ENCODE measurements around the gene CUTC. TPM values are rescaled to one million over a fixed set of nuclear protein-coding genes. Genes with fewer than 3 reads are reported as not detected.

Gene CUTC
- 11.9 and 15.0 TPM in 2 replicates for total RNA-seq (2022)
- Bru-seq, nascent RNA: percentile 84 among the genes with signal in this experiment
- BruChase-seq, experiment 1, labeled RNA remaining after a 6-hour chase: percentile 69 among the genes with signal in this experiment
- BruChase-seq, experiment 2, labeled RNA remaining after a 2-hour chase: percentile 77 among the genes with signal in this experiment
- long read RNA-seq, transcript CUTC-203 (8 exons, 831 nt): minor isoform, 11 of 44 reads
- long read RNA-seq, transcript CUTC-202 (9 exons, 1,346 nt): major isoform, 12 of 44 reads
- long read RNA-seq, partial matches to known transcripts: 2 of 44 reads
- long read RNA-seq, other reads (novel, unspliced or antisense): 19 of 44 reads

GRCh38 chr10:99732033-99732842 is at the start of gene CUTC, which contains the start of gene COX15:
Gene CUTC (plus strand): TSS chr10:99732234. CDS start chr10:99732349, 115 bp downstream.
Gene COX15 (minus strand): TSS chr10:99732127. CDS start chr10:99732049, 78 bp downstream.
- Mint-ChIP-seq H3K4me3 (ENCODE audit: unreplicated experiment) (peak within 1 kb of the TSS; percentile 88), H3K36me3 (ENCODE audit: insufficient read depth, unreplicated experiment) (peaks cover 31% of the 10 kb centered on the region), H3K27ac (ENCODE audit: low read depth, unreplicated experiment) (peak within 1 kb of the TSS; percentile 93), H3K4me1 (ENCODE audit: insufficient read depth, unreplicated experiment) (peaks cover 29% of the 10 kb centered on the region), H3K27me3 (ENCODE audit: insufficient read depth, unreplicated experiment) (no peaks in the 10 kb centered on the region), H3K9me3 (ENCODE audit: unreplicated experiment) (no peaks in the 10 kb centered on the region)
- intact Hi-C loops (cut with micrococcal nuclease): loop anchor here (1.0 to 5.0 kb wide), 4 partner anchors 47 to 115 kb away; partner anchors contain the start of gene ENTPD7
- CTCF ChIA-PET: interaction anchor here (0.6 to 2.3 kb wide), 14 partner anchors 15 to 1258 kb away, joined by 3 to 11 read pairs (median 3); partner anchors contain the start of gene ABCC2
- POLR2A ChIA-PET: interaction anchor here (0.5 to 4.8 kb wide), 39 partner anchors 9 to 1590 kb away, joined by 3 to 129 read pairs (median 4); partner anchors contain the start of genes ABCC2, CWF19L1, DNMBP and ENTPD7
- peak; percentile 95 for DNase-seq (ENCODE audit: unreplicated experiment)
- TSS peak; percentile 69 for BruUV-seq (replicated peaks)
- TF ChIP-seq CTCF (IDR thresholded peaks at IDR 0.05; ENCODE audit: unreplicated experiment): no peak

- peak; percentile 67 for DNase-seq (ENCODE audit: unreplicated experiment)
- ChIA-PET CTCF (interaction anchor here (0.6 to 2.4 kb wide), 8 partner anchors 14 to 65 kb away, joined by 3 to 13 read pairs (median 3); no protein-coding TSS in a partner anchor), POLR2A (interaction anchor here (0.6 to 5.5 kb wide), 8 partner anchors 22 to 325 kb away, joined by 3 to 69 read pairs (median 6); partner anchors contain the start of genes ENTPD7 and SLC25A28)
- peak; percentile 16 for TF ChIP-seq CTCF (IDR thresholded peaks at IDR 0.05; ENCODE audit: unreplicated experiment)
- Mint-ChIP-seq H3K4me3 (ENCODE audit: unreplicated experiment) (no peak overlapping the region), H3K27ac (ENCODE audit: low read depth, unreplicated experiment) (peak overlapping the region; percentile 44), H3K36me3 (ENCODE audit: insufficient read depth, unreplicated experiment) (peaks cover 57% of the 10 kb centered on the region), H3K27me3 (ENCODE audit: insufficient read depth, unreplicated experiment) (no peaks in the 10 kb centered on the region), H3K9me3 (ENCODE audit: unreplicated experiment) (no peaks in the 10 kb centered on the region), H3K4me1 (ENCODE audit: insufficient read depth, unreplicated experiment) (peaks cover 21% of the 10 kb centered on the region)
- intact Hi-C loops (cut with micrococcal nuclease): loop anchor here (2.0 kb wide), 1 partner anchor 52 kb away; no protein-coding TSS in a partner anchor
- BruUV-seq (replicated peaks): no TSS peak
These were observed 49.3 kb upstream of the CUTC start for GRCh38 chr10:99682752-99683151.

- Mint-ChIP-seq H3K27ac (ENCODE audit: low read depth, unreplicated experiment) (peak overlapping the region; percentile 88), H3K4me1 (ENCODE audit: insufficient read depth, unreplicated experiment) (peaks cover 27% of the 10 kb centered on the region), H3K9me3 (ENCODE audit: unreplicated experiment) (no peaks in the 10 kb centered on the region), H3K4me3 (ENCODE audit: unreplicated experiment) (no peak overlapping the region), H3K27me3 (ENCODE audit: insufficient read depth, unreplicated experiment) (no peaks in the 10 kb centered on the region), H3K36me3 (ENCODE audit: insufficient read depth, unreplicated experiment) (peaks cover 56% of the 10 kb centered on the region)
- ChIA-PET POLR2A (interaction anchor here (0.6 to 4.6 kb wide), 5 partner anchors 14 to 65 kb away, joined by 3 to 28 read pairs (median 10); partner anchors contain the start of genes COX15, CUTC, ENTPD7 and SLC25A28), CTCF (no interaction called here)
- peak; percentile 11 for DNase-seq (ENCODE audit: unreplicated experiment)
- intact Hi-C loops (cut with micrococcal nuclease): no loop called here
- no peak for TF ChIP-seq CTCF (IDR thresholded peaks at IDR 0.05; ENCODE audit: unreplicated experiment)
- no TSS peak for BruUV-seq (replicated peaks)
These were observed 46.5 kb upstream of the CUTC start for GRCh38 chr10:99685597-99685967.

Data from MCF 10A (cell line).